GM12878 (cell line): ENCODE measurements around the gene DLG2. TPM values are rescaled to one million over a fixed set of nuclear protein-coding genes. Genes with fewer than 3 reads are reported as not detected.

Experiments
- ATF2 ChIP-seq: IDR thresholded peaks from 2 replicates; pipeline ENCODE4 v1.6.1; 2012; ENCODE audit warnings: low read length, inconsistent platforms
- CHD1 ChIP-seq: IDR thresholded peaks from 2 replicates; pipeline ENCODE4 v1.6.1; 2012; ENCODE audit warnings: low read depth, low read length, improper control_type of control experiment
- FOXK2 ChIP-seq: fragments of 450-650 bp; IDR thresholded peaks from 2 replicates; pipeline ENCODE4 v1.6.1; 2017; ENCODE audit warnings: mild to moderate bottlenecking, moderate library complexity
- IRF3 ChIP-seq: fragments of 450-650 bp; IDR thresholded peaks from 2 replicates; pipeline ENCODE4 v1.6.1; 2014; ENCODE audit warnings: mild to moderate bottlenecking
- IRF5 ChIP-seq: fragments of 450-650 bp; IDR thresholded peaks from 2 replicates; pipeline ENCODE4 v1.6.1; 2017; ENCODE audit warnings: borderline replicate concordance
- MEF2A ChIP-seq: IDR thresholded peaks from 2 replicates; pipeline ENCODE4 v1.6.1; 2011; ENCODE audit warnings: low read depth, mild to moderate bottlenecking, low read length, moderate library complexity; ENCODE audit not compliant: insufficient read depth
- PAX8 ChIP-seq: fragments of 450-650 bp; IDR thresholded peaks from 2 replicates; pipeline ENCODE4 v1.6.1; 2017; ENCODE audit warnings: mild to moderate bottlenecking, moderate library complexity
- PBX3 ChIP-seq: IDR thresholded peaks from 2 replicates; pipeline ENCODE4 v1.6.1; 2011; ENCODE audit warnings: mild to moderate bottlenecking, low read depth, low read length, moderate library complexity; ENCODE audit not compliant: insufficient replicate concordance
- SMAD5 ChIP-seq: IDR thresholded peaks from 2 replicates; pipeline ENCODE4 v1.6.1; 2016; ENCODE audit warnings: antibody characterized with exemption, low read depth
- SMC3 ChIP-seq: IDR thresholded peaks from 2 replicates; pipeline ENCODE4 v1.6.1; 2011; ENCODE audit warnings: low read length, improper control_type of control experiment, borderline replicate concordance
- SRF ChIP-seq, 2 experiments: IDR thresholded peaks; 2 replicates each; pipeline ENCODE4 v1.6.1; 2011; ENCODE audit warnings: low read depth in 2 of 2, low read length in 2 of 2, mild to moderate bottlenecking in 1 of 2, moderate library complexity in 1 of 2
- polyA plus RNA-seq, 11 experiments: library from polyadenylated mRNA; depleted of rRNA in 4 of 11; unstranded in 6 of 11; stranded (reverse) in 5 of 11; fragments of >200 nt; fragmentation: Nextera tagmentation in 4 of 11; fragmentation: Illumina TruSeq in 1 of 11; extraction: Ambion mirVana in 4 of 11; extraction: Trizol in 1 of 11; gene quantifications; 1 replicate in 1 of 11; 2 replicates in 10 of 11; pipeline versions ENCODE4 v1.2.1 to v1.2.3, GENCODE V29; 2011 to 2016; ENCODE audit warnings: inconsistent platforms in 2 of 11, missing spikeins in 2 of 11, low read depth in 1 of 11
- total RNA-seq, 4 experiments: library from RNA; depleted of rRNA in 3 of 4; stranded (reverse); fragments of >200 nt in 3 of 4; fragmentation: Illumina TruSeq in 1 of 4; extraction: Trizol in 1 of 4; gene quantifications; 2 replicates each; pipeline versions ENCODE4 v1.2.1 to v1.2.3, GENCODE V29; 2013 to 2021

Gene DLG2
- total and polyA plus RNA-seq, 10 of the 15 experiments (the other 5 are each of a cell fraction or from before 2014, with no cell fraction given): 0.09 to 0.98 (median 0.35) TPM

GRCh38 chr11:84319863-84320262 lies 1307.3 kb downstream of the DLG2 start (continued):
- TF ChIP-seq IRF5 (no peak), ATF2 (no peak), PBX3 (no peak), SMAD5 (no peak), SRF (IDR thresholded peaks at IDR 0.05; ENCODE audit: low read depth in 2 of 2, low read length in 2 of 2) (no peak), IRF3 (no peak), CHD1 (no peak), MEF2A (no peak), FOXK2 (no peak), PAX8 (no peak), SMC3 (no peak)
